ENCODE measurements around the gene ANKRD52.

ANKRD52 gene

DNA sequence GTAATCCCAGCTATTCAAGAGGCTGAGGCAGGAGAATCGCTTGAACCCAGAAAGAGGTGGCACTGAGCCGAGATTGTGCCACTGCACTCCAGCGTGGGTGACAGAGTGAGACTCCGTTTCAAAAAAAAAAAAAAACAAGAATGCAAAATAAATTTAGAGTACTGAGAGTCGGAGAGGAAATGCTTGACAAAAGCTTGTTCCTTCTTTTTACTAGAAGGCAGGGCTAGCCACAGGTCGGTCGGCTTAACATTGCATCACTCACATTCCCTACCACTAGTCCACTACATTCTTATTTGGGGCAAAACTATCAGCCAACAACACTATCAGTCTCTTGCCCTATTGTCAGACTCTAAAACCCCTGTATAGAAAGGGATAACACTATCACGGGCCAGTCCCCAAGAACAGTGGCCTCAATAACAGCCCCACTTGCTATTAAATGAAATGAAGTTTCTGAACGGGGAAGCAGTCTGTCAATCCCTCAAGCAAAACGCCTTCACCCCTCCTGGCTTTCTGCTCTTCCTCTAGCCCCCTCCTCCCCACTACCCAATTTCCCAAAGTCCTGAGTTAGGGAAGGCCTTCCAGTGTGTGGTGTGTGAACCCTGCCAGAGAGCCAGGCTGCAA is 37.5 kb downstream of the ANKRD52 start:
- in situ Hi-C loops (cut with HindIII; ENCODE audit: low sequenced_read_pairs), result no loop called here
- DNase-seq (ENCODE audit: low read depth, low spot score), result peak; percentile 47
- peak overlapping the region; percentile 95 for H3K4me3 ChIP-seq (ENCODE audit: low read depth, low read length)
- TF ChIP-seq, protein P1, sequence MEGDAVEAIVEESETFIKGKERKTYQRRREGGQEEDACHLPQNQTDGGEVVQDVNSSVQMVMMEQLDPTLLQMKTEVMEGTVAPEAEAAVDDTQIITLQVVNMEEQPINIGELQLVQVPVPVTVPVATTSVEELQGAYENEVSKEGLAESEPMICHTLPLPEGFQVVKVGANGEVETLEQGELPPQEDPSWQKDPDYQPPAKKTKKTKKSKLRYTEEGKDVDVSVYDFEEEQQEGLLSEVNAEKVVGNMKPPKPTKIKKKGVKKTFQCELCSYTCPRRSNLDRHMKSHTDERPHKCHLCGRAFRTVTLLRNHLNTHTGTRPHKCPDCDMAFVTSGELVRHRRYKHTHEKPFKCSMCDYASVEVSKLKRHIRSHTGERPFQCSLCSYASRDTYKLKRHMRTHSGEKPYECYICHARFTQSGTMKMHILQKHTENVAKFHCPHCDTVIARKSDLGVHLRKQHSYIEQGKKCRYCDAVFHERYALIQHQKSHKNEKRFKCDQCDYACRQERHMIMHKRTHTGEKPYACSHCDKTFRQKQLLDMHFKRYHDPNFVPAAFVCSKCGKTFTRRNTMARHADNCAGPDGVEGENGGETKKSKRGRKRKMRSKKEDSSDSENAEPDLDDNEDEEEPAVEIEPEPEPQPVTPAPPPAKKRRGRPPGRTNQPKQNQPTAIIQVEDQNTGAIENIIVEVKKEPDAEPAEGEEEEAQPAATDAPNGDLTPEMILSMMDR (IDR thresholded peaks at IDR 0.05; ENCODE audit: low read depth, low read length), result no peak

DNA sequence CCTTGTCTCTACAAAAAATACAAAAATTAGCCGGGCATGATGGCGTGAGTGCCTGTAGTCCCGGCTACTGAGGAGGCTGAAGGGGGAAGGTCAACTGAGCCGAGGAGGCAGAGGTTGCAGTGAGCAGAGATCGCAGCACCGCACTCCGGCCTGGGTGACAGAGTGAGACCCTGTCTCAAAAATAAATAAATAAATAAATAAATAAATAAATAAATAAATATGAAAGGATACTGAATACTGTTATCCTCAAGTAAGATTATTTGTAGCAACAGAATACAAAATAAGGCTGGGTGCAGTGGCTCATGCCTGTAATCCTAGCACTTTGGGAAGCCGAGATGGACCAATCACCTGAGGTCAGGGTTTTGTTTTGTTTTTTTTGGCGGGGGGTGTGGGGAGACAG is 38.3 kb downstream of the ANKRD52 start:
- TF ChIP-seq, protein P1 (IDR thresholded peaks at IDR 0.05; ENCODE audit: low read depth, low read length), result no peak
- no peak overlapping the region for H3K4me3 ChIP-seq (ENCODE audit: low read depth, low read length)
- DNase-seq (ENCODE audit: low read depth, low spot score), result no peak
- in situ Hi-C loops (cut with HindIII; ENCODE audit: low sequenced_read_pairs), result no loop called here

DNA sequence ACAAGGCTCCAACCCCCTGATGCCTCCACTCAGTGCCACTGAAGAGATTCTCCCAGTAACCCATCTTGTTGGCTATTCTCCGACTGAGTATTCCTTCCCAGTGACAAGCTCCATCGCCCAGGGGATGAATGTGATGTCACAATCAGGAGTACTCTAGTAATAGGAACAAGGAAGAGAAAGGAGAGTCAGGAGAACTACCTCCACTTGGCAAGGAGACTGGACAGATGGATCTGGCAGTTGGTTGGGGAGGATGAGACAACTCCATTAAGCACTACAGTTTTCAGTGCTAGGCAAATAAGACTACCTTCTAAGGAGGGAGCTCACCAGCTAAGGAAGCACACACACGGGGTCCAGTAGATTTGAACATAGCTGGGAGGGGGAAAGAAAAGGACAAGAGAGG is 41.7 kb downstream of the ANKRD52 start:
- TF ChIP-seq, protein P1 (IDR thresholded peaks at IDR 0.05; ENCODE audit: low read depth, low read length), result no peak

DNA sequence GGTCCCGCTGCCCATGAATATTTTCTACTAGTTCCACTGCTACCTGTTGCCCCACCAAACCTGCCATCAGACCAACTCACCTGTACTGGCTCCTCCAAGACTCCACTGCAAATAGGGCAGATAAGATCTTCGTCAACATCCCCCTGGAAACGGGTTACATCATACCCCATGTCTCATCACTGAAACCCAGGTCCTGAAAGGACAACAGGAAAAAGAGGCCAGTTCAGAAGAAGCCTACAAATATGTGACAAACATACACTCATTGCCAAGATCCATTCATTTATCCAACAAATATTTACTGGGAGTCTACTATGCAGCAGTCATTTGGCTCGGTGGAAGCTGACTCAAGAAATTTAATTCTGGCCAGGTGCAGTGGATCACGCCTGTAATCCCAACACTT is 44.3 kb downstream of the ANKRD52 start:
- no peak overlapping the region for H3K4me3 ChIP-seq (ENCODE audit: low read depth, low read length)
- in situ Hi-C loops (cut with HindIII; ENCODE audit: low sequenced_read_pairs), result no loop called here
- DNase-seq (ENCODE audit: low read depth, low spot score), result no peak
- TF ChIP-seq, protein P1 (IDR thresholded peaks at IDR 0.05; ENCODE audit: low read depth, low read length), result no peak

More for the DNA sequence above, 41.7 kb downstream of the ANKRD52 start:
- DNase-seq (ENCODE audit: low read depth, low spot score), result no peak
- H3K4me3 ChIP-seq (ENCODE audit: low read depth, low read length), result no peak overlapping the region
- in situ Hi-C loops (cut with HindIII; ENCODE audit: low sequenced_read_pairs), result no loop called here

DNA sequence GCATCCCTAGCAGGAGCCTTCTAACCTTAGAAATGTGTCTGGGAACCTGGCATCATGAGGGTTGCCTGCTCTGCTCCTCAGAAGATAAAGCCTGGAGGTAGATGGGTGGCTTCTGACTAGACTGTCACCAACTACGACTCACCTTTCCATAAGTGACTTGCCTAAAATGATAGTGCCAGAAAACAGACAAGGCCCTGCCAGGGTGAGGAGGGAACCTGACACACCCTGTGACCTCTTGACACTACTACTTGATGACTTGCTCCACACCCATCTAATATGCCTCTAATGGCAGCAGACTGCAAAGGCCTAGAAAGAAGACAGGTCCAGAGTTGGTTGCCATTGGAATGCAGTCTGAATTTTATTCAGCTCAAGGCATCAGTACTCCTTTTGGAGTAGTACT is 45.8 kb downstream of the ANKRD52 start:
- in situ Hi-C loops (cut with HindIII; ENCODE audit: low sequenced_read_pairs), result no loop called here
- TF ChIP-seq, protein P1 (IDR thresholded peaks at IDR 0.05; ENCODE audit: low read depth, low read length), result no peak

DNA sequence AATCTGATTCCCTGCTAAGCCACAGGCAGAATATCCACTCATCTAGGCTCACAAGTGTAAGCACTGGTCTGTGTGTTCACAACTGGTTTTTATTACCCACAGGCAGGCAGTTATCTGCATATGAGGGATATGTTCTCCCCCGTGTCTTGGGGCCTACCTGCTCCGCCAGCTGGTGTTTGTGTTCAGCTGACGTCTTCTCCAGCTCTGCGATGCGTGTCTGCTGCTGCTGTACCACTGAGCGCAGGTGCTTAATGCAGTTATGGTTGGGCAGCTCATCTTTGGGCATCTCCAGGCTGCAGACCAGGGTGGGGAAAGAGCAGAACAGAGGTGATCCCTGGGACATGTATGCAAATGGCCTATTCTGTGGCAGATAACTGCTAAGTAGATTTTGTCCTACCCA is 50.2 kb downstream of the ANKRD52 start:
- TF ChIP-seq, protein P1 (IDR thresholded peaks at IDR 0.05; ENCODE audit: low read depth, low read length), result no peak
- no peak overlapping the region for H3K4me3 ChIP-seq (ENCODE audit: low read depth, low read length)
- in situ Hi-C loops (cut with HindIII; ENCODE audit: low sequenced_read_pairs), result no loop called here
- DNase-seq (ENCODE audit: low read depth, low spot score), result no peak

More for the DNA sequence above, 45.8 kb downstream of the ANKRD52 start:
- no peak overlapping the region for H3K4me3 ChIP-seq (ENCODE audit: low read depth, low read length)
- DNase-seq (ENCODE audit: low read depth, low spot score), result no peak

Data from astrocyte of the spinal cord (primary cell).